ENCODE measurements around the gene ZBTB37.

DNA sequence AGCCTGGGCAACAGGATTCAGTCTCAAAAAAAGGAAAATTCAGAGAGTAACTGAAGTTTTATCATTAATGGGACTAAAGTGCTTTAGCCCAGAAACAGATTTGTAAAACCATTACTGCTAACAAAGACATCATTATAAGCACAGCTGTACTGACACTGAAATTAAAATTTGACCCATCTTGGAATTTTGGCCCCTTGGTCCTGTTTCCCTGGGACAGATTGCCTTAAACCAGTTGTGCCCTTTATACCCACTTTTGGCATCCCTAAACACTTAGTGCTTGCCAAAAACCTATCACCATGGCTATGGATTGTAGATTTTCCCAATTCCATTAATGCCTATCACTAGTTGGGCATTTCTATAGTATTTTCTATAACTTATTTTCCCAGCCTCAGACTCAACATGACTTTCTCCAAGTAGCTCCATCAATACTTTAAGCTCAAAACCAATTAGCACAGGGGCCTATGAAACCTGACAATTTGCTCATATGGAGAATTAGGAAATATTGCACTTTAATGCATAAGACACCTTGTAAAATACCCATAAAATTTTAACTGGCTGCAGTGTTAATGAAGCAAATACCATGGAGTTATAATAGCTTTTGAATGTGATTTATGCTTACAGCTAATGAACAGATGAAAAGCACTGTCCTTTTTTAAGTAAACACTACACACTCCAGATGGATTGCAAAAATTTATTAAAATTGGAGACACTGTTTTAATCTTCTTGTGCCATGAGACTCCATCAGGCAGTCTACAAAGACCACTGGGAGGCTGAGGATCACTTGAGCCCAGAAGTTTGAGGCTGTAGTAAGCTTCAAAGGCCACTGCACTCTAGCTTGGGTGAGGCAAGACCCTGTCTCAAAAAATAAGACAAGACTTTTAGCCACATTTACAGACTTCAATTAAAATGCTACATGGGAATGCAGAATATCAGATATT, 4.7 kb upstream of the ZBTB37 start:
- TF ChIP-seq EZH2phosphoT487 (IDR thresholded peaks at IDR 0.05; ENCODE audit: insufficient read depth, low read depth), result no peak
- TF ChIP-seq EZH2 (IDR thresholded peaks at IDR 0.05; ENCODE audit: insufficient read depth, poor library complexity, severe bottlenecking), result no peak

Measured in GM23248 (cell line).